Fibroblast of peridontal ligament (primary cell): ENCODE results near the gene SCARB1.

Experiments used
- DNase-seq: peaks from one replicate; pipeline ENCODE4 v3.0.0-alpha.2; 2010; ENCODE audit errors: extremely low read depth

SCARB1 gene

GRCh38 chr12:124796303-124796960 lies 67.2 kb downstream of the SCARB1 start:
- DNase-seq = no peak

- DNase-seq = no peak
These were observed 68.3 kb downstream of the SCARB1 start for GRCh38 chr12:124795081-124795948.

GRCh38 chr12:124792961-124793441 lies 70.7 kb downstream of the SCARB1 start:
- DNase-seq = no peak

DNA sequence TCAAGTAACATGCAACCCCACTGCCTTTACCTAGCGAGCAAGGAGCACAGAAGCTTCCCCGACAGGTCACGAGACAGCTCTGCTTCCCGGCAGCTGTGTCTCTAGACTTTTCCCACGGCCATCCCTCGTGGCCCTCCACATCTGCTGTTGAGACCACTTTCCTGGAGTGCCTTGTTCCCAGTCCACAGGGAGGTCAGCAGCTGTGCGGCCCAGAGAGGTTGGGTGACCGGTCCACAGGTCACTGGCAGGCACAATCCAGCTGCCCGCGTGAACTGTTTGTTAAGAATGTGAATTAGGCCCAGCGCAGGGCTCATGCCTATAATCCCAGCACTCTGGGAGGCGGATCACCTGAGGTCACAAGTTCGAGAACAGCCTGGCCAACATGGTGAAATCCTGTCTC lies 71.5 kb downstream of the SCARB1 start:
- no peak for DNase-seq

DNA sequence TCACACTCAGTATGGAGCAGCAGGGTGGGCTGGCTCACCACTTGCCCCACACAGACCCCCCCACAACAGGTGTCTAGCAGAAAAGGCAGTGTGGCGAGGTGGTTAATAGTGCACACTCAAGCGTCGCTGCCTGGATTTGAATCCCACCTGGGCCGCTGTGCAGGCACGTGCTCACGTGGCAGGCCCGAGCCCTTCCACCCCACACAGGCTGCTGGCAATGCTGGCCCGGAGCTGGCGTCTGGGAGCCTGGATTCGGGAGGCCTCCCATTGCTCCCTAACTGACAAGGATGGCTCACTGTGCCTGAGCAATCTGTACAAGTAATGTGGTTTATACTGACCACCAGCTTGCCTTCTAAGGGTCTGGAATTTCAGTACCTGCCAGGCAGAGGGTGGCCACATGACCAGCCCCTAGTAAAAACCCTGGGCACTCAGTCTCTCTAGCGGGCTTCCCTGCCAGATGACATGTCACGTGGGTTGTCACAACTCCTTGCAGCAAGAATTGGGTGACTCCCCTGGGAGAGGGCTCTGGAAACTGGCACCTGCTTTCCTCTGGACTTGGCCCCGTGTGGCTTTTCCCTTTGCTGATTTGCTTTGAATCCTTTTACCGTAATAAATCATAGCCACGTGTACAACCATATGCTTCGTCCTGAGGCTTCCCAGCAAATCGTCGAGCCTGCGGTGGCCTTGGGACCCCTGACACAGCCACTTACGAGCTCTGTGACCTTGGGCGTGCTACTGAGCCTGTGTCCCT lies 72.8 kb downstream of the SCARB1 start:
- DNase-seq = no peak

DNA sequence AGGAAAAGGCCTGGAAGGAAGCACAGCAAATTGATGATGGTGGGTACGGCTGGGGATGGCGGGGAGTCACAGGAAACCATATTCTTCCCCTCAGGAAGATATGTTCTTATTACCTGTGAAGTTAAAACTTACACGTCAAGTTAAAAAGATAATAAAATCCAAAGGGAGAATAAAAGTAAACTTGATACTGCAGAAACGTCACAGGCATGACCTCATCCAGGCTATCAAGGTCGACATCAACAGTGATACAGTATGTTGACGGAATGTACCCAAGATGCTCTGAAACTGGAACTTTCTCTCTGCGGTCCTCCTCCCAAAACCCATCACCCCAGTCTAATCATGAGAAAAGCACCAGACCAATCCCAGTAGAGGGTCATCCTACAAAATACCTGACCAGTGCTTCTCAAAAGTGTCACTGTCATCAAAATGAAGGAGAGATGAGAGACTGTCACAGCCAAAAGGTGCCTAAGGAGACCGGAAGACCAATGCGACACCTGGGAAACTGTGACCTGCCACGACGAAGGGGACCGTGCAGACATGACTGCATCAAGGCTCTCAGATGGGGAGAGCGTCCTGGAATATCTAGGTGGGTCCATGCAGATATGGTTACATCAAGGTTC lies 74.6 kb downstream of the SCARB1 start:
- DNase-seq = no peak

DNA sequence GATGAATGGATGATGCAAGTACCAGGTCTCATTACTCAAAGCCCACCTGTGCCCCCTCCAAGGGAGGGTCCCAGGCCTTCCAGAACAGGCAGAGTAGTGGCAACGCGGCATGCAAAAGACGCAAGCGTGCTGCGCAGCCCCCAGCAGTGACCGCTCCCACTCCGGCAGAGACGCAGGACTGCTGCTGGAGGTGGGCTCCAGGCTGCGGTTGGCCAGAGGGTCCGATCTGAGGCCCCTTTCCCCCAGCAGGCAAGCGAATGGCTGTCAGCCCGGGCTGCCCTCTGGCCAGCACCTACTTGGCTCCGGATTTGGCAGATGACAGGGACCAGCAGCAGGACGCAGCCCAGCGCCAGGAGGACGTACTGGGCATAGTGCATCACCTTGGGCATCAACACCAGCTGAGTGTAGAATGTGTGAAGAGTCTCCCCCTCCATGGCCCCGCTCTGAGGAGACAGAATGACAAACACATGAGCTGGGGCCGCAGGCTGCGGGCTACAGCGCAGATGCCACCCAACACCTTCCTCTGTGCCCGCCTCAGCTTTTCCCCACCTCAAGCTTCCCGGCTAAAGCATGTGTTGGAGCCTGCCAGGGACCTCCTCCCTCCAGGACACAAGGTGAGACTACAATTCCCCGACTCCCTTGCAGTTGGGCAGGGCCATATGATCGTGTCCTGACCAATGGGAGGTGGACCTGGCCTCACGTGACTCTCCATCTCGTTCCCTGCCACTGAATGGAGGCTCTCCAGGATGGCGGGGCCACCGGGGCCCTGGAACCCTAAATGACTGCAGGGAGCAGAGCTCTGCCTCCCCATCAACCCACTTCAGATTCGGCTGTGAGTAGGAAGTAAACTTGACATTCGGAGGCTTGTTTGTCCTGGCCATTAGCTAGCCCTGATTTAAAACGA lies 77.4 kb downstream of the SCARB1 start:
- peak; percentile 92 for DNase-seq

DNA sequence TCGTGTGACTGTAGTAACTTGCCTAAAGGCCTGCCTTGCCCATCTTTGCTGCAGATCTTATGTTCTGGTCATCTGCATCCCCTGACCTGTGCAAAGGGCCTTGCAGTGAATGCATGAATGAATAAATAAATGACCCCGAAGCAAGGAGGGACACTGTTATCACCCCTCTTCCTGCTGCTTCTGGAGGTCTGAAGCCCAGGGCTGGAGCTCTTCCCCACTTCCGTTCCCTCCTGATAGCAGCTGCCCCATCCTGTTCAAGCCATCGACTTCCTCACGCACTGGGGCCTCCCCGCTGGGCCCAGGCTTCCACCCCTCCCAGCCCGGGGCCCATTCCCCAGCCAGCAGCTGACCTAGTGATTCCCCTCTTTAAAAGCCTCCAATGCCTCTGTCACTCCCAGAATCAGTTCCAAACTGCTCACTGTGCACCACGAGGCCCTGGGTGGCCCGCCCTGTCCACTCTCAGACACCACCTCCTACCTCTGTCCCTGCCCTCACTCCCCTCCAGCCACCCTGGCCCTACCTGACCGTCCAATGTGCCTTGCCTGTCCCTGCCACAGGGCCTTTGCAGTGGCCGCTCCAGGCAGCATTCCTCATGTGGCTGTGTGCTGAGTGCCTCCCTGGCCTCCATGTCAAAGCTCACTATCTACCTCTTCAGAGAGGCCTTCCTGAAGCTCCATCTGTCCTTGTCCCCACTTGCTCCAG lies 78.6 kb downstream of the SCARB1 start:
- DNase-seq = no peak

DNA sequence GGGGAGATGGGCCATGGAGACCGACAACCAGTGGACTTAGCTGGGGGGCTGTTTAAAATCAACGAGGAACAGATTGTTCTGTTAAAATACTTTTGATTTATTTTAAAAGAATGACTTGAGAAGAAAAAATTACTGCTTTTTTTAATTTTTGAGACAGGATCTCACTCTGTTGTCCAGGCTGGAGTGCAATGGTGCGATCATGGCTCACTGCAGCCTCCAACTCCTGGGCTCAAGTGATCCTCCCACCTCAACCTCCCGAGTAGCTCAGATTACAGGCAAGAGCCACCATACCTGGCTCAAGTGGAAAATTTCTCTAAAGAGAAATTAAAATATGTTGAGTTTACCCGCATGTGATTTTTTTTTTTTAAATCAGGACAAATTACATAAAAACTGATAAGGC lies 80.6 kb downstream of the SCARB1 start:
- no peak for DNase-seq

- DNase-seq = no peak
These were observed 81.5 kb downstream of the SCARB1 start for GRCh38 chr12:124782132-124782531.

DNA sequence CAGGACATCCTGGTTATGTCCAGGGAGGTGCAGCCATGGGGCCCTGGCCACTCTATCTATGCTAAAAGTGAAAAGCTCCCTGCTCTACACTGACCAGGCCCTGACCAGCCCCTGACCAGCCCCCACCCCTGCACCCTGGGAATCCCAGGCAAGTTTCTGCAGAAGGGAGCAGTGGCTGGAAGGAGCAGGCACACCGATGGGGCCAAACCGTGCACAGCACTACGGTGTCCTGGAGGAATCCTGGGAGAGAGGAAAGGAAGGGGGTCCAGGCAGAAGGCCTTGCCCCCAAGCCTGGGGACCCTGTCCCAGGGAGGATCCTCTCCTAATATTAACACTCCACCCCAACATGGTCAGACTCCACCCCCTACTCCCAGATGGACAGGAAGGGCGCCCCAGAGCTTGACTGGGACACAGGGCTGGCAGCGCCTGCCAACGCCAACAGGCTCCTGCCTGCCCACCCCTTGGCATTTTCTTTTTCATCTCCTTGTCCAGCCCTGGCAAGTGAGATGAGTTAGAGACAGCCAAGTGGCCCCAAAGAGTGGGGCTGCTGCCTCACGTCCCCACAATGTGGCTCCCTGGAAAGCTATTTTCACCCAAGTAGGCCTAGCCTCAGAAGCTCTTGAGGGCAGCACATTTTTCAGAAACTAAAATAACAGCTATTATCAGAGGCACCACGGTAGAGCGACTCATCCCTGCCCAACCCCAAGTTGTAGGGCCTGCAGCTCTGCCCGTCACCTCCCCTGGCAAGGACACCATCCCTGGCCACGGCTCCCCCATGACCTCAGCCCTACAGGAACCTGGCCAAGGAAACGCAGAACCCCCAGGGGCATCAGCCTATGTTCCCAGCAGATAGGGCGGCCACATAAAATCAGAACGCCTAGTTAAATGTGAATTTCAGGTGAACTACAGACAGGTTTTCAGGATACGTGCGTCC lies 82.6 kb downstream of the SCARB1 start:
- DNase-seq = no peak

- DNase-seq = no peak
These were observed 83.3 kb downstream of the SCARB1 start for GRCh38 chr12:124780336-124780735.

- DNase-seq = no peak
These were observed 84.2 kb downstream of the SCARB1 start for GRCh38 chr12:124779161-124780141.

GRCh38 chr12:124778411-124778810 lies 85.3 kb downstream of the SCARB1 start:
- DNase-seq = no peak

DNA sequence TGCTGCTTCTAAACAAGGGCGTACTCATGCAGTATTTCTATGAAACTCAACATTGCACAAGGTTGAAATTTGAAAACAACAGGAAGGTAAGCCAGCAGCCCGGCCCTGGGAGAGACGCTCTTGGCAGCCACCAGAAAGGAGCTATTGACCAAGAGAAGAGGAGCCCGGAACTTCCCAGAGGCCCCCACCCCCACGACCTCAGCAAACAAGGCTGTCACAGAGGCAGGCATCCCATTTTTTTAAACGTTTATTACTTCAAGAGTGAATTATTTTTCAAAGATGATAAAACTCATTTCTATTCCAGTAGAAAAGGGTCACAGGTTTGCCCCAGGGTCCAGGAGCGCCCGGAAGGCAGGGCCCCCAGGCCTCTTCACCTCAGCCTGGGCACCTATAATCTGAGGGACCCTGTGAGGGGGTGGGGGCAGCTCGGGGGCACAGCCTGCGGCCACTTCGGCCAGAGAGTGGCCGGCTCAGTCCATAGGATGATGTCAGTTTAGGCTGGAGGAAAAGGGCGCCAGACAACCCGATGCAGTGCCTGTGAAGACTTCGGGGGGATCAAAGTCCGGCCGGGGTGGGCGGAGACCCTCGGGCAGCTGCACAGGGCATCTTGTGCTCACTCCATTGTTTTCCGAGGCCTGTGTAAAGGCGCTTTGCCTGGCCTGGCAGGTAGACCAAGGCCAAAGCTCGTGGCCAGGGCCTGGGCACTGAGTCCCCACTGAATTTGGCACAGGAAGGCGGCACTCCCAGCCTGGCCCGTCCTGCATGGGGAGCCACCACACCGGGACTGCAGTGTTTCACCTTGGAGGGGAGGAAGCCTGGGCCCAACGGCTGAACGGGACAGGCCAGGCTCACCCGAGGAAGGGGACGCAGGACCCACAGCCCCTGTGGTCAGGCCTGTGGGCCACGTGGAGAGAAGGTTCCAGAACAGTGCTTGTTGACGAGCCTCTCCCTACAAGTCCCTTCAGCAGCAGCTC lies 86.0 kb downstream of the SCARB1 start:
- no peak for DNase-seq

GRCh38 chr12:124776125-124776513 lies 87.5 kb downstream of the SCARB1 start:
- no peak for DNase-seq
